ENCODE measurements around the gene HTRA1.

DNA sequence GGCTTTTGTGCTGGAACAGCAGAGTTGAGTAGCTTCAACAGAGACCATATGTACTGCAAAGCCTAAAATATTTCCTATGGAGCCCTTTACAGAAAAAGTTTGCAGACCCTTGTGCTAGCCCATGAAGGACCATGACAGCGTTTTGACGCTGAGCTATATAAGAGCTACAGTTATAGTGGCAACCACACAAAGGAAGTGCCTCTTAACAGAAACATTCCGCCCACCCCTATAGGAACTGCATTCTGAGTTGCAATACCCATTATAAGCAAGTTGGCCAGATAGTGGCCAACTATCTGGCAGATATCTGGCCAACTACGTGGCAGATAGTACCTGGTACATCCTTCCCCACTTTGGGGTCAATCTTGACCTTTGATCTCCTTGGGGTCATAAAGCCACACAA, 51.7 kb downstream of the HTRA1 start:
- no peak for TF ChIP-seq EP300 (IDR thresholded peaks at IDR 0.05)
- TF ChIP-seq, protein P1, sequence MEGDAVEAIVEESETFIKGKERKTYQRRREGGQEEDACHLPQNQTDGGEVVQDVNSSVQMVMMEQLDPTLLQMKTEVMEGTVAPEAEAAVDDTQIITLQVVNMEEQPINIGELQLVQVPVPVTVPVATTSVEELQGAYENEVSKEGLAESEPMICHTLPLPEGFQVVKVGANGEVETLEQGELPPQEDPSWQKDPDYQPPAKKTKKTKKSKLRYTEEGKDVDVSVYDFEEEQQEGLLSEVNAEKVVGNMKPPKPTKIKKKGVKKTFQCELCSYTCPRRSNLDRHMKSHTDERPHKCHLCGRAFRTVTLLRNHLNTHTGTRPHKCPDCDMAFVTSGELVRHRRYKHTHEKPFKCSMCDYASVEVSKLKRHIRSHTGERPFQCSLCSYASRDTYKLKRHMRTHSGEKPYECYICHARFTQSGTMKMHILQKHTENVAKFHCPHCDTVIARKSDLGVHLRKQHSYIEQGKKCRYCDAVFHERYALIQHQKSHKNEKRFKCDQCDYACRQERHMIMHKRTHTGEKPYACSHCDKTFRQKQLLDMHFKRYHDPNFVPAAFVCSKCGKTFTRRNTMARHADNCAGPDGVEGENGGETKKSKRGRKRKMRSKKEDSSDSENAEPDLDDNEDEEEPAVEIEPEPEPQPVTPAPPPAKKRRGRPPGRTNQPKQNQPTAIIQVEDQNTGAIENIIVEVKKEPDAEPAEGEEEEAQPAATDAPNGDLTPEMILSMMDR (IDR thresholded peaks at IDR 0.05): no peak
- TF ChIP-seq POLR2AphosphoS5 (IDR thresholded peaks at IDR 0.05): no peak

Data from sigmoid colon (tissue), 4 donors.